ENCODE results near the gene KCNQ1. TPM values are rescaled to one million over a fixed set of nuclear protein-coding genes. Genes with fewer than 3 reads are reported as not detected.

The KCNQ1 gene
- total RNA-seq, 1 experiment from 2014 or later = 10.7 TPM

DNA sequence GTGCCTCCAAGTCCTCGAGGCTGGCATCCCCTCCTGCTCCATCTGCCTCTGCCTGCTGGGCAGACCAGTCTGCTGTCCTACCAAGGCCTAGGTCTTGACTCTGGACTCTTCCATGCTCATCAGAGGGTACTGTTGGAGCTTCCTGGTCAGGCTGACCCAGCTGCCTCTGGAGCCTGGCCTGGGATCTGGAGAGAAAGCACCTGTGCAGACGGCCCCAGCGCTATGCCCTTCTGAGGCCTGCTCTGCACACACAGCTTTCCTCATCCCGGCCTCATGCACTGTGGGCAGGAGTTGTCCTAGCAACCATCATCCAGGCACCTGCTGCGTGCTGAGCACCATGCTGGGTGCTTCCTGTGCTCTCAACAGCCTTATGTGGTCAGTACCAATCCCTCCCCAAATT lies 369.9 kb downstream of the KCNQ1 start (continued):
- TF ChIP-seq, protein P1, sequence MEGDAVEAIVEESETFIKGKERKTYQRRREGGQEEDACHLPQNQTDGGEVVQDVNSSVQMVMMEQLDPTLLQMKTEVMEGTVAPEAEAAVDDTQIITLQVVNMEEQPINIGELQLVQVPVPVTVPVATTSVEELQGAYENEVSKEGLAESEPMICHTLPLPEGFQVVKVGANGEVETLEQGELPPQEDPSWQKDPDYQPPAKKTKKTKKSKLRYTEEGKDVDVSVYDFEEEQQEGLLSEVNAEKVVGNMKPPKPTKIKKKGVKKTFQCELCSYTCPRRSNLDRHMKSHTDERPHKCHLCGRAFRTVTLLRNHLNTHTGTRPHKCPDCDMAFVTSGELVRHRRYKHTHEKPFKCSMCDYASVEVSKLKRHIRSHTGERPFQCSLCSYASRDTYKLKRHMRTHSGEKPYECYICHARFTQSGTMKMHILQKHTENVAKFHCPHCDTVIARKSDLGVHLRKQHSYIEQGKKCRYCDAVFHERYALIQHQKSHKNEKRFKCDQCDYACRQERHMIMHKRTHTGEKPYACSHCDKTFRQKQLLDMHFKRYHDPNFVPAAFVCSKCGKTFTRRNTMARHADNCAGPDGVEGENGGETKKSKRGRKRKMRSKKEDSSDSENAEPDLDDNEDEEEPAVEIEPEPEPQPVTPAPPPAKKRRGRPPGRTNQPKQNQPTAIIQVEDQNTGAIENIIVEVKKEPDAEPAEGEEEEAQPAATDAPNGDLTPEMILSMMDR (IDR thresholded peaks at IDR 0.05 in 2 of 3, conservative IDR thresholded peaks at IDR 0.05 in 1 of 3; ENCODE audit: borderline replicate concordance in 1 of 3, insufficient read depth in 1 of 3, low read depth in 2 of 3, low read length in 2 of 3) = no peak
- no peak for TF ChIP-seq ZNF274 (IDR thresholded peaks at IDR 0.05; ENCODE audit: low read depth, low read length)

DNA sequence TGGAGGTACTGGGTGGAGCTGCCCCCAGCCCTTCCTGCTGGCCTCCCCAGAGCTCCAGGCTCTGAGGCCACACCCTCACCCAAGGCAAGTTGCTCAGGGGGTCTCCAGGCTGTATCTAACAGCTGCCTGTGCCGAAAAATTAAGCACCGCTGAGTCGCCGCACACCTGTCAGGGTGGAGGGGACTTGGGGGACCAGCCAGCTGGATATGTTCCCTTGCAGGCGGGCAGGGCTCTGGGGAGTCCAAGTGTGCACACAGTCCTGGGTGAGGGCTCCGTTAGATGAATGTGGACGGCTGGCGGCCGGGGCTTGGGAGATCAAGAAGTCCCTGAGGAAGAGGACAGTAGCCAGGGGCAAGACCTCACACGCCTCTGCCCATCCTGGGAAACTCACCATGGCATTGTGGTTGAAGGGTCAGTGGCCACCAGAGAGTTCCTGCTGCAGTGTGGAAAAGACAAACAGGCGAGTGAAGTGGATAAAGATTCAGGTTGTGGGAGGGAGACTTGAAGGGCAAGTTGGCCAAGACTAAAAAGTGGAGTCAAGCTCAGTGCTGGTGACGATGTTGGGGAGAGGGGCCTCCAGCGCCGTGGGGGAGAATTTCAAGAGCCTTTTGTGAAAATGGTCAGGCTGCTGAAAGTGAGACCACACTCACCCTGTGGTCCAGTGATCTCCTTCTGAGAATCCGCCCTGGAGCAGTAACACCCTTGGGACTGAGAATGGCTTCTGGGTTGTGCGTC lies 371.1 kb downstream of the KCNQ1 start:
- H4K20me1 ChIP-seq (ENCODE audit: insufficient read depth) = no peaks in the 10 kb centered on the region
- RAD21 ChIA-PET (ENCODE audit: low non-redundant PET in 1 of 2, low total read pairs in 2 of 2, uncharacterized antibody in 2 of 2, unreplicated experiment in 2 of 2) = no interaction called here
- H3K36me3 ChIP-seq (ENCODE audit: control insufficient read depth in 1 of 2, insufficient read depth in 2 of 2, low read length in 2 of 2) = no peaks in the 10 kb centered on the region
- no peak for DNase-seq (ENCODE audit: low read depth, low spot score)
- no peak overlapping the region for H3K27ac ChIP-seq (ENCODE audit: low read depth, low read length)
- no peak for TF ChIP-seq EZH2 (IDR thresholded peaks at IDR 0.05)
- peak; percentile 40; the same call in 1 of the 2 replicates for TF ChIP-seq CBX3 (IDR thresholded peaks at IDR 0.05; ENCODE audit: low read depth)
- H3K9me2 ChIP-seq (ENCODE audit: insufficient read depth) = no peaks in the 10 kb centered on the region
- BruUV-seq (replicated peaks) = no TSS peak
- no peaks in the 10 kb centered on the region for H3K4me1 ChIP-seq (ENCODE audit: control insufficient read depth in 1 of 2, insufficient read depth in 2 of 2, low read length in 2 of 2)
- CTCF ChIA-PET = no interaction called here
- H3K79me2 ChIP-seq (ENCODE audit: insufficient read depth, low read length) = no peaks in the 10 kb centered on the region
- H3K4me2 ChIP-seq (ENCODE audit: low read length) = no peak overlapping the region
- 0 out of 2 replicates have a peak, but pooled peaks cover 2% of the 10 kb centered on the region for H3K27me3 ChIP-seq (ENCODE audit: insufficient read depth, low read length)
- H3K4me3 ChIP-seq (replicated peaks in 1 of 2; ENCODE audit: low read depth in 1 of 2, low read length in 2 of 2) = no peak overlapping the region
- H3K9me3 ChIP-seq (ENCODE audit: control insufficient read depth in 1 of 2, insufficient read depth in 1 of 2, low read depth in 1 of 2, low read length in 2 of 2) = peaks cover 0 to 13% of the 10 kb centered on the region in 2 experiments; a peak in 2 of 4 replicates
- intact Hi-C loops (cut with micrococcal nuclease) = no loop called here
- ATAC-seq = no peak
- no peak overlapping the region for H2AFZ ChIP-seq (ENCODE audit: low read depth, low read length, poor library complexity, severe bottlenecking)
- POLR2A ChIA-PET = no interaction called here
- H3K9ac ChIP-seq (ENCODE audit: low read length) = no peak overlapping the region

DNA sequence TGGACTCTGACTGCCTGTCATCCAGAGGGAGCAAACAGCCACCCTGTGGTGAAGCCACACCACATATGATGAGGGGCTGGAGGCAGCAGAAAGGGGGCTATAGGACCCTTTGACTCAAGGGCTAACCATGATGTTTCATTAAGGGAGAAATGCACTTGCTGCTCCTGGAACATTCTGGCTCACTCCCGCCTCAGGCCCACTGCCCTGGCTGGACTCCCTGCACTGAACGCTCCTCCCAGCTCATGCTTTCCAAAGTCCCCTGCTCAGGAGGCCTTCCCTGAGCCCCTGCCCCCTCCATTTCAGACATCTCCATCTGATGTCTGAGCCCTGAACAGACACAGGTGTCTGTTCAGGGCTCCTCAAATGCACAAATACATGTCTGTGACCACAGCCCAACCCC lies 371.7 kb downstream of the KCNQ1 start:
- POLR2A ChIA-PET = no interaction called here
- intact Hi-C loops (cut with micrococcal nuclease) = no loop called here

More for the DNA sequence above, 371.7 kb downstream of the KCNQ1 start:
- TF ChIP-seq TCF7L2 (IDR thresholded peaks at IDR 0.05; ENCODE audit: borderline replicate concordance, extremely low read depth, insufficient read depth, insufficient read length) (no peak), JUND (IDR thresholded peaks at IDR 0.05) (no peak), POLR2AphosphoS5 (IDR thresholded peaks at IDR 0.05; ENCODE audit: low read depth, low read length) (no peak), CEBPB (IDR thresholded peaks at IDR 0.05; ENCODE audit: low read depth) (no peak)
- TF ChIP-seq, protein P2, sequence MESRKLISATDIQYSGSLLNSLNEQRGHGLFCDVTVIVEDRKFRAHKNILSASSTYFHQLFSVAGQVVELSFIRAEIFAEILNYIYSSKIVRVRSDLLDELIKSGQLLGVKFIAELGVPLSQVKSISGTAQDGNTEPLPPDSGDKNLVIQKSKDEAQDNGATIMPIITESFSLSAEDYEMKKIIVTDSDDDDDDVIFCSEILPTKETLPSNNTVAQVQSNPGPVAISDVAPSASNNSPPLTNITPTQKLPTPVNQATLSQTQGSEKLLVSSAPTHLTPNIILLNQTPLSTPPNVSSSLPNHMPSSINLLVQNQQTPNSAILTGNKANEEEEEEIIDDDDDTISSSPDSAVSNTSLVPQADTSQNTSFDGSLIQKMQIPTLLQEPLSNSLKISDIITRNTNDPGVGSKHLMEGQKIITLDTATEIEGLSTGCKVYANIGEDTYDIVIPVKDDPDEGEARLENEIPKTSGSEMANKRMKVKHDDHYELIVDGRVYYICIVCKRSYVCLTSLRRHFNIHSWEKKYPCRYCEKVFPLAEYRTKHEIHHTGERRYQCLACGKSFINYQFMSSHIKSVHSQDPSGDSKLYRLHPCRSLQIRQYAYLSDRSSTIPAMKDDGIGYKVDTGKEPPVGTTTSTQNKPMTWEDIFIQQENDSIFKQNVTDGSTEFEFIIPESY (IDR thresholded peaks at IDR 0.05; ENCODE audit: extremely low read depth, insufficient replicate concordance, low read length) = no peak
- Histone ChIP-seq H3K4me2 (ENCODE audit: low read length) (no peak overlapping the region), H3K9me3 (ENCODE audit: control insufficient read depth in 1 of 2, insufficient read depth in 1 of 2, low read depth in 1 of 2, low read length in 2 of 2) (peaks cover 0 to 13% of the 10 kb centered on the region in 2 experiments; a peak in 2 of 4 replicates), H3K9ac (ENCODE audit: low read length) (no peak overlapping the region), H3K27ac (ENCODE audit: low read depth, low read length) (no peak overlapping the region), H3K79me2 (ENCODE audit: insufficient read depth, low read length) (no peaks in the 10 kb centered on the region), H3K27me3 (ENCODE audit: insufficient read depth, low read length) (0 out of 2 replicates have a peak, but pooled peaks cover 2% of the 10 kb centered on the region), H3K9me2 (ENCODE audit: insufficient read depth) (no peaks in the 10 kb centered on the region), H3K4me1 (ENCODE audit: control insufficient read depth in 1 of 2, insufficient read depth in 2 of 2, low read length in 2 of 2) (no peaks in the 10 kb centered on the region), H4K20me1 (ENCODE audit: insufficient read depth) (no peaks in the 10 kb centered on the region), H3K36me3 (ENCODE audit: control insufficient read depth in 1 of 2, insufficient read depth in 2 of 2, low read length in 2 of 2) (no peaks in the 10 kb centered on the region), H3K4me3 (replicated peaks in 1 of 2; ENCODE audit: low read depth in 1 of 2, low read length in 2 of 2) (no peak overlapping the region), H2AFZ (ENCODE audit: low read depth, low read length, poor library complexity, severe bottlenecking) (no peak overlapping the region)
- BruUV-seq (replicated peaks) = no TSS peak
- no peak for DNase-seq (ENCODE audit: low read depth, low spot score)
- ATAC-seq = no peak
- ChIA-PET RAD21 (ENCODE audit: low non-redundant PET in 1 of 2, low total read pairs in 2 of 2, uncharacterized antibody in 2 of 2, unreplicated experiment in 2 of 2) (no interaction called here), CTCF (no interaction called here)
